ENCODE results near the gene OGFOD3.

Gene OGFOD3

GRCh38 chr17:82449883-82450356 is 31.5 kb upstream of the OGFOD3 start:
- DNase-seq = no peak
- intact Hi-C loops (cut with DNase I) = loop anchor here (10.0 kb wide), 1 partner anchor 65 kb away; the partner anchor contains the start of gene FOXK2

GRCh38 chr17:82449131-82449882 is 30.9 kb upstream of the OGFOD3 start:
- peak in 1 of 42 donors; percentile 19 for DNase-seq
- intact Hi-C loops (cut with DNase I) = no loop called here

DNA sequence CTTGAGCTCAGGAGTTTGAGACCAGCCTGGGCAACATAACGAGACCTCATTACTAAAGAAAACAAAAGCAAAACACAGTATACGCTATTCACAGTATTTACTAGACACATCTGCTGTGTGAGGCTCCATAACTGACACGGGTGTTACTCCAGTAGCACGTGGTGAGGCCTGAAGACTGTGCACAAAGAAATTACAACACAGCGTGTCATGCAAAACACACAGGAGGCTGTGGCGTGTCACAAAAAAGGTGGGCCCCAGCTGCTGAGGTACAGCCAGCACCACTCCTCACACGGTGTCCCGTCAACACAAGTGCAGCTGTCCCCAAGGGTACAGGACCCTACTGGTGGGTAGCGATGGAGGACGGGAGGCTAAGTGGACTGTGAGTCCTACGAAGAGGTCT is 29.5 kb upstream of the OGFOD3 start:
- intact Hi-C loops (cut with DNase I) = no loop called here

DNA sequence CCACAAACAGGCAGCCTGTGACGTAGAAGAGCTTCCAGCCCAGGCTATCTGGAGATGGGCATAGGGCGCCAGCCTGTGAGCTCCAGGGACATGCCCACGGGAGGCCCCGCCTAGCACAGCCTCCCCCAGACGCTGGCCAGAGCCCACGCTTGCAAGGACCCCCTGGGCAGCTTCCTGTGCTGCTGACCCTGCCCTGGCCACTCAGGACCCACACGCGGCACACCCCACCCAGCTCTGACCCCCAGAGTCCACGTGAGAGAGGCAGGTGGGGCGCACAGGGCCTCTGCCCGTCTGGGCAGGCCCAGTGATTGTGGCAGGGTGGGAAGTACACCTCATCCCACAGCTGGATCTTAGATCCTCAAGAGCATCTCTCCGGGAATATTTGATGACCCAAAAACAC is 28.3 kb upstream of the OGFOD3 start:
- intact Hi-C loops (cut with DNase I) = no loop called here
- no peak for DNase-seq

More for the DNA sequence above, 29.5 kb upstream of the OGFOD3 start:
- DNase-seq = no peak

DNA sequence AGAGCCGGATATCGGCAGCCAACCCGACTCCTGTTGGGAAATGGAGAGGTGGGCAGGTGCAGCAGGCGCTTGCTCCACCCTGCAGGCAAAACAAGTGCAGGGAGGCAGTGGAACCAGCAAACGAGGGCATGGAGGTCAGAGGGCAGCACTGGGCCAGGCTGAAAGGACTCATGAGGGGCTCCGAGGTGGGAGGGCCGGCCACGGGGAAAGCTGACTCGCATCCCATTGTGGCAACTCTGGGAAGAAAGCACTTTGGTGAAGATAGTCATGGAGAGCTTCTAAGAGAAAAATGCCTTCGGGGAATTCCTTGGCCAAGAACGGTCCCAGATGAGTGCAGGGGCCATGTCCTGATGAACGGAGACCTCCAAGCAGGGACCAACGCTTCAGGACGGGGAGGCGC is 27.7 kb upstream of the OGFOD3 start:
- intact Hi-C loops (cut with DNase I) = no loop called here
- no peak for DNase-seq

- intact Hi-C loops (cut with DNase I) = no loop called here
- no peak for DNase-seq
Measured at GRCh38 chr17:82445542-82445941, 27.2 kb upstream of the OGFOD3 start.

GRCh38 chr17:82444941-82445521 is 26.6 kb upstream of the OGFOD3 start:
- peak in 19 of 42 donors; percentile 22 to 64 (median 42) for DNase-seq
- intact Hi-C loops (cut with DNase I) = no loop called here

- no peak for DNase-seq
- intact Hi-C loops (cut with DNase I) = no loop called here
Measured at GRCh38 chr17:82444284-82444893, 26.0 kb upstream of the OGFOD3 start.

- peak in 27 of 42 donors; percentile 37 to 82 (median 63) for DNase-seq
- intact Hi-C loops (cut with DNase I) = no loop called here
Measured at GRCh38 chr17:82443465-82444283, 25.3 kb upstream of the OGFOD3 start.

DNA sequence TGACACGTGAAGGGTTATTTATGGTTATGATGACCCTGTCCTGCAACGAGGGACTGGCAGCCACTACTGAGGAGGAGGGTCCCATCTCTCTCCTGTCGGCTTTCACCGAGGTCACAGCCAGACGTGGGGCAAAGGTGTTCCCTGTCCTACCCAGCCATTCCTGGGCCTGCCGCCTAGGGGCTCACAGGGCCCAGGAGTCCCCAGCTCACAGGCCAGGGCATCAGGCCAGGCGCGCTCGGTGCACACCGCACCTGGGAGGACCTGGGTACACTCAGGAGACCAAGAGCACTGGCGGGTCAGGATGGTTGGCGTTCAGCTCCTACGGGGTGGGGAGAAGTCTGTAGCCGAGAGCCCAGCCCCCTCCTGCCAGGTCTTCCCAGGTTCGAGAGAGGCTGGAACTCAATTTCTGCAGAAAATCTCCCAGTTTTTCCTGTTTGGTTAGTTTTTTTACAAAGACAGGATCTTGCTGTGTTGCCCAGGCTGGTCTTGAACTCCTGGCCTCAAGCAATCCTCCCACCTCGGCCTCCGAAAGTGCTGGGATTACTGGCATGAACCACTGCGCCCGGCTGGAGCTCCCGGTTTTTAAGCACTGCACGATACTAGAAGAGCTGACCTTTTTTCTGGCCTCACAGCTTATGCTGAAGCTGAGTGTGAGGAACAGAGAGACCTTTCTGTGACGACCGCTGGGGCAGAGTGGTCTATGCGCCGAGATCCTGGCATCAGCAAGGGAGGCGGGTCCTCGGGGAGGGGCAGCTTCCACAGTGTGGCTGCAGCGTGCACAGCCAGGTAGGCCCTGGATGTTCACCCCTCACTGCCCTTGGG is 24.5 kb upstream of the OGFOD3 start:
- intact Hi-C loops (cut with DNase I) = no loop called here
- no peak for DNase-seq

- no peak for DNase-seq
- intact Hi-C loops (cut with DNase I) = no loop called here
Measured at GRCh38 chr17:82441691-82442487, 23.5 kb upstream of the OGFOD3 start.

GRCh38 chr17:82440991-82441627 is 22.7 kb upstream of the OGFOD3 start:
- peak in 28 of 42 donors; percentile 21 to 86 (median 62) for DNase-seq
- intact Hi-C loops (cut with DNase I) = no loop called here

DNA sequence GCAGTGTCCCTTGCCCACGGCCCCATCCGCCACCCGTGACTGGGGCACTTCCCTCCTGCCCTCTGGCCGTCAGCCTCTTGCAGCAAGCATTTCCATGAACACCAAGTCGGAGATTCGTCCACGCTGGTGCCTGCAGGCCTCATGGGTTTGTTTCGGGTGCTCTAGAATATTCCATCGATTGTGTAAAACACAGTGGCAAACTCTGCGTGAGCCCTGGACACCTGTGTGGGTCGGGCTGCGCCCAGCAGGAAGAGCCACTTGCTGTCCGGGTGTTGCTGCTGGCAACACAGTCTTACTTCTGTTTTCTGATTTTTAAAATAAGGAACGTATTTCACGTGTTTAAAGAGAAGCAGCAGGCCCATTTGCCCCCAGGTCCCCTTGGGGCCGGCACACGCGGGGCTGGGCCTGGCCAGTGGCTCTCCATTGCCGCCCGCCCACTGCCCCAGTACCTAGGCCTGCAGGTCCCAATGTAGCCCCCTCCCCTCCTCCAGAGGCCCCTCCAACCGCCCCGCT is 22.1 kb upstream of the OGFOD3 start:
- no peak for DNase-seq
- intact Hi-C loops (cut with DNase I) = no loop called here

GRCh38 chr17:82439829-82440365 is 21.5 kb upstream of the OGFOD3 start:
- DNase-seq = no peak
- intact Hi-C loops (cut with DNase I) = no loop called here

DNA sequence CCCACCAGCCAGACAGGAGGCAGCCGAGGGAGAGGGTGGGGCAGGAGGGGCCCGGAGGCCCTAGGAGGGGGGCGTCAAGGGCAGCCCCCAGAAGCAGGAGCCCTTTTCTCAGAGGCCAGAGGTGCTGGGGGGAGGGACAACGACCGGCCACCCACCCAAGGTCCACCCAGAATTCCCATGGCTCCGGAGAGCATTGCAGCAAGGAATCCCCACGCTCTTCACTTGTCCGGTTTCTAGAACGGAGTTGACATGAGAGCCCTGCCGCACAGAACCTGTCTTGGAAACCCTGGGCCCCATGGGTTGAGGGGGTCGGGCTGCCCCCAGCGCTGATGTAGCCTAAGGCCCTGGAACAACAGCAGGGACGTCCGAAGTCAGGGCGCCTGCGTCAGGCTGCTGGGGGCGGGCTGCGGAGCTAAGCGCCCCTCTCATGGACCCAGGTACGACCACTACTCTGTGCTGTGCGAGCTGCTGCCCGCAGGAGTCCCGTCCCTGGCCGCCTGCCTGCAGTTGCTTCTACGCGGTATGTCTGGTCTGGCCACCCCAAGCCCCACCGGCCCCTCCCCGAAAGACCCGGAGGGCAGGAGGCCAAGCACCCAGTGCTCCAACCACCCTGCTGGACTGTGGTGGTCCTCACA is 20.9 kb upstream of the OGFOD3 start:
- no peak for DNase-seq
- intact Hi-C loops (cut with DNase I) = no loop called here

Measured in head of caudate nucleus (tissue), 42 donors.